ENCODE measurements around the gene HID1.

DNA sequence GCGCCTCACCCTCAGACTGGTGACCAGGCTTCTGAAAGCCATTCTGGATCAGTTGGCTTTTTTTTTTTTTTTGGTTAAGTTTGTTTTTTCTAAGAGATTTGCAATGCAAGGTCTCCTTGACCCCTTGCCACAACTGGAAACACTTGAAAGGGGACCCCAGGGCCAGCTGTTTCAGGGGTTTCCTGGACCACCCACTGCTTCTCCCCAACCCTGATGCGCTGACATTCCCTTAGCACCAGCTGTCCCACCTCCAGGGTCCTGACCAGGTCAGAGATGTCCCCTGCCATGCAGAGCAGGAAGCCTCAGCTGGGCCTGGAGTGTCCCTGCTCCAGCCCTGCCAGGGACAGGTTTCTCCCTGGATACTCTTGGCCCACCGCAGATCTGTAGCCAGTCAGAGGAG, 31.8 kb upstream of the HID1 start:
- TF ChIP-seq RAD21 (IDR thresholded peaks at IDR 0.05; ENCODE audit: low read length) (no peak), RFX5 (IDR thresholded peaks at IDR 0.05; ENCODE audit: low read depth, low read length) (no peak), POLR2A (IDR thresholded peaks at IDR 0.05; ENCODE audit: low read depth, low read length) (no peak)
